ENCODE results near the gene ZNF326.
"Not testable (repeated sequence)": the region's sequence is repeated elsewhere in the genome, so short reads cannot be mapped to it uniquely, and the experiment has no call there.

The ZNF326 gene

DNA sequence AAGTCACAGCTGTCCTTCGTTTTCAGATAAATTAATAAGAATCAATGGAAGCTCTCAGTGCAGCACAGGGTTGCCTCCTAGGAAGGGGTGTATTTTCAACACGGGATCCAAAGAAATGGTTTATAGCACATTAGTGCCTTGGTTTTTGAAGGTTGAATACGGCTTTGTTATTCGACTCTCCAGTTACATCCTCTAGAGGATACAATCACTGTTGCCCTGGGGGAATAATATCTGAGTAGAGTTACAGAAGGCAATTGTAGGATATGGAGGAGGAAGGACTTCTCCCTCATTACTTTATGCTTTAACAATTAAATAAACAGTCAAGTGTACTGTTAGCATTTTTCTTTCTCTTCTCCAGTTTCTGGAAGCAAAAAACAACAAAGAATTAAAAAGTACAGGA is 14.3 kb upstream of the ZNF326 start:
- no peak overlapping the region for H3K4me3 Mint-ChIP-seq
- H3K36me3 Mint-ChIP-seq = no peaks in the 10 kb centered on the region
- peaks cover 2% of the 10 kb centered on the region for H3K27me3 Mint-ChIP-seq
- no peaks in the 10 kb centered on the region for H3K4me1 Mint-ChIP-seq (ENCODE audit: low read depth)
- no peak overlapping the region for H3K27ac Mint-ChIP-seq
- no peaks in the 10 kb centered on the region for H3K9me3 Mint-ChIP-seq (ENCODE audit: low read depth)

DNA sequence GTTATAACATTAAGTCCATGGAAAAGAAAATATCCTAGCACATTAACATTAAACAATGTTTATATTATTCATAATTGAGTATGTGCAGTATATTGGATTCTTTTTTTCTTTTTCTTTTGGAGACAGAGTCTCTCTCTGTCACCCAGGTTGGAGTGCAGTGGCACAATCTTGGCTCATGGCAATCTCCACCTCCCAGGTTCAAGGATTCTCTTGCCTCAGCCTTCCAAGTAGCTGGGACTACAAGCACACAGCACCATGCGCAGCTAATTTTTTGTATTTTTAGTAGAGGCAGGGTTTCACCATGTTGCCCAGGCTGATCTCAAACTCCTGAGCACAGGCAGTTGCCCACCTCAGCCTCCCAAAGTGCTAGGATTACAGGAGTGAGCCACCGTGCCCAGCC is 12.1 kb upstream of the ZNF326 start:
- not testable (repeated sequence) for H3K27ac Mint-ChIP-seq; H3K4me3 Mint-ChIP-seq; H3K36me3 Mint-ChIP-seq; H3K4me1 Mint-ChIP-seq (ENCODE audit: low read depth); H3K27me3 Mint-ChIP-seq; H3K9me3 Mint-ChIP-seq (ENCODE audit: low read depth)

DNA sequence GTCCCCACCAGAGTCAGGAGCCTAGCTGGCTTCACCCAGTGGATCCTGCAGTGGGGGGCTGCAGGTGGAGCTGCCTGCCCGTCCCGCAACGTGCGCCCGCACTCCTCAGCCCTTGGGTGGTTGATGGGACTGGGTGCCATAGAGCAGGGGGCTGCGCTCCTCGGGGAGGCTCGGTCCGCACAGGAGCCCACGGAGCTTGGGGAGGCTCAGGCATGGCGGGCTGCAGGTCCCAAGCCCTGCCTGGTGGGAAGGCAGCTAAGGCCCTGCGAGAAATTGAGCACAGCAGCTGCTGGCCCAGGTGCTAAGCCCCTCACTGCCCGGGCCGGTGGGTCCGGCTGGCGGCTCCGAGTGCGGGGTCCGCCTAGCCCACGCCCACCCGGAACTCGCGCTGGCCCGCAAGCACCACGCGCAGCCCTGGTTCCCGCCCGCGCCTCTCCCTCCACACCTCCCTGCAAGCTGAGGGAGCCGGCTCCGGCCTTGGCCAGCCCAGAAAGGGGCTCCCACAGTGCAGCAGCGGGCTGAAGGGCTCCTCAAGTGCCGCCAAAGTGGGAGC is 10.3 kb upstream of the ZNF326 start:
- H3K27ac Mint-ChIP-seq; H3K9me3 Mint-ChIP-seq (ENCODE audit: low read depth); H3K36me3 Mint-ChIP-seq: not testable (repeated sequence)

DNA sequence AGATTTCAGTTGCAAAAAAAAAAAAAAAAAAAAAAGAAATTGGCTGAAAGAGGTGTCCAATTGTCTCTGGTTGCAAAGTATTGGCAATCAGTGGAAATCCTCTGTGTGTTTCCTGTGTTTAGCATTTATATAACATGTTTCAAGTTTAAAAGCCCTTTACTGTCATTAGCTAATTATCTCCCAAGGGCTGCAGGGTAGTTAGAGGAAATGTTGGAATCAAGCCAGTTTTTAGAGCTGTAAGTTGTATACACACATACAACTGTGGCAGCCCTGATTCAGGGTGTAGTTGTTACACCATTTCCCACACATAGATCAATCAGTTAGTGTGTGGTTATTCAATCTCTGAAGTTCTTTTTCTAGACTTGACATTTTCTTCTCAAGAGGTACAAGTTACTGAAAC is 8.9 kb upstream of the ZNF326 start:
- no peak overlapping the region for H3K4me3 Mint-ChIP-seq
- H3K27me3 Mint-ChIP-seq = no peaks in the 10 kb centered on the region
- no peak overlapping the region for H3K27ac Mint-ChIP-seq
- no peaks in the 10 kb centered on the region for H3K36me3 Mint-ChIP-seq
- no peaks in the 10 kb centered on the region for H3K4me1 Mint-ChIP-seq (ENCODE audit: low read depth)
- H3K9me3 Mint-ChIP-seq (ENCODE audit: low read depth) = no peaks in the 10 kb centered on the region

More for the DNA sequence above, 10.3 kb upstream of the ZNF326 start:
- H3K27me3 Mint-ChIP-seq; H3K4me3 Mint-ChIP-seq; H3K4me1 Mint-ChIP-seq (ENCODE audit: low read depth): not testable (repeated sequence)

DNA sequence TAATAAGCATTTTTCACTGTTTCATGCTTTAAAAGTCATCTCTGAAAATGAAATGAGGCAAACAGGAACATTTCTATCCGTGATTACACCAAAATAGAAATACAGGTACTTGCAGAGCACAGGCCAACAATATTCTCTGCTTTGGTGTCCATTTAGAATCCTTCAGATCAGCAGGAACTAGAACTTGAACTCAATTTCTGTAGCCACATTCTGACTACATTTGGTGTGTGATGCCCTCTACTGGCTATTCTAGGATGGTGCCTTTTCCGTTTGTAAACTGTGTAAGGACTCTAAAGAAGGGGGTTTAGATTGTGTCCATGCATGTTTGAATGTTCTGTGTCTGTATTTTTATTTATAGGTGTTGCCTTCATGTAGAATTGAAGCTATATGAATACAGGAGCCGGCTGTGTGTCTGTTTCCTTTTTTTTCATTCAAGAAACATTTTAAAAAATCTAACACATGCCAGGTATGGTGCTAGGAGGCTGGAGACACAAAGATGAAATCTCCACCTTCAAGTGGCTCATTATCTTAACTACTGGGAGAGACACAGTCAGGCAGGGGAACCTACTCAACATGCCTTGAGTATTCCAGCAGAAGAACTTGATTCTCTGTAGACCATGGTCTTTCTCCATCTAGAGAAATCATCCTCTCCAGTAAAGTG is 7.6 kb upstream of the ZNF326 start:
- Mint-ChIP-seq H3K27me3 (peaks cover 2% of the 10 kb centered on the region), H3K4me3 (no peak overlapping the region), H3K36me3 (no peaks in the 10 kb centered on the region), H3K9me3 (ENCODE audit: low read depth) (no peaks in the 10 kb centered on the region), H3K27ac (no peak overlapping the region), H3K4me1 (ENCODE audit: low read depth) (peaks cover 5% of the 10 kb centered on the region)

DNA sequence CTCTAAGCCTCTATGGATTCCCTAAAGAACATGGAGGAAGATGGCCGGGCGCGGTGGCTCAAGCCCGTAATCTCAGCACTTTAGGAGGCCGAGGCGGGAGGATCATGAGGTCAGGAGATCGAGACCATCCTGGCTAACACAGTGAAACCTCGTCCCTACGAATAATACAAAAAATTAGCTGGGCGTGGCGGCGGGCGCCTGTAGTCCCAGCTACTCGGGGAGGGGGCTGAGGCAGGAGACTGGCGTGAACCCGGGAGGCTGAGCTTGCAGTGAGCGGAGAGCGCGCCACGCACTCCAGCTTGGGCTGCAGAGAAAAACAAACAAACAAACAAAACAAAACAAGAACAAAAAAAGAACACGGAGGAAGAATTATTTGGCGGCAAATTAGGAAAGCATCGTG is 5.8 kb upstream of the ZNF326 start:
- no peak overlapping the region for H3K4me3 Mint-ChIP-seq
- peaks cover 2% of the 10 kb centered on the region for H3K27me3 Mint-ChIP-seq
- H3K36me3 Mint-ChIP-seq = no peaks in the 10 kb centered on the region
- H3K4me1 Mint-ChIP-seq (ENCODE audit: low read depth) = peaks cover 6% of the 10 kb centered on the region
- H3K27ac Mint-ChIP-seq = no peak overlapping the region
- no peaks in the 10 kb centered on the region for H3K9me3 Mint-ChIP-seq (ENCODE audit: low read depth)

DNA sequence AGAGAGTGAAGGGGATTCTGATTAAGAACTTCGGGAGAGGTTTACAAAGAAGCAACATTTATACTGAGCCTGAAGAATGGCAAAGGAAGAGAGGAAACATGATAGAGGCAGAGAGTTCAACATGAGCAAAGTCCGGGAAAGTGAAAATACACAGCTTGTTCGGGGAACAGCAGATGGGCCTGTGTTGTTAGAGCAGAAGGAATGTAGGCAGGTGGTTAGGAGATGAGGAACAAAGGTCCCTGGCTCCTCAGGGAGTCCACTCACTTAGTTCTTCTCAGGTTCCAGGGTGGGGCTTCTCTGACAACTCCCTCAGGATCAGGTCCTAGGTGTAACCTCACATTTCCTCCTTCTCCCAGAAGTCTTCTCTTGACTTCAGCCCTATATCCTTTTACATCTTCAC is 5.1 kb upstream of the ZNF326 start:
- Mint-ChIP-seq H3K9me3 (ENCODE audit: low read depth) (no peaks in the 10 kb centered on the region), H3K4me1 (ENCODE audit: low read depth) (peaks cover 11% of the 10 kb centered on the region), H3K27me3 (peaks cover 2% of the 10 kb centered on the region), H3K4me3 (no peak overlapping the region), H3K36me3 (no peaks in the 10 kb centered on the region), H3K27ac (no peak overlapping the region)

DNA sequence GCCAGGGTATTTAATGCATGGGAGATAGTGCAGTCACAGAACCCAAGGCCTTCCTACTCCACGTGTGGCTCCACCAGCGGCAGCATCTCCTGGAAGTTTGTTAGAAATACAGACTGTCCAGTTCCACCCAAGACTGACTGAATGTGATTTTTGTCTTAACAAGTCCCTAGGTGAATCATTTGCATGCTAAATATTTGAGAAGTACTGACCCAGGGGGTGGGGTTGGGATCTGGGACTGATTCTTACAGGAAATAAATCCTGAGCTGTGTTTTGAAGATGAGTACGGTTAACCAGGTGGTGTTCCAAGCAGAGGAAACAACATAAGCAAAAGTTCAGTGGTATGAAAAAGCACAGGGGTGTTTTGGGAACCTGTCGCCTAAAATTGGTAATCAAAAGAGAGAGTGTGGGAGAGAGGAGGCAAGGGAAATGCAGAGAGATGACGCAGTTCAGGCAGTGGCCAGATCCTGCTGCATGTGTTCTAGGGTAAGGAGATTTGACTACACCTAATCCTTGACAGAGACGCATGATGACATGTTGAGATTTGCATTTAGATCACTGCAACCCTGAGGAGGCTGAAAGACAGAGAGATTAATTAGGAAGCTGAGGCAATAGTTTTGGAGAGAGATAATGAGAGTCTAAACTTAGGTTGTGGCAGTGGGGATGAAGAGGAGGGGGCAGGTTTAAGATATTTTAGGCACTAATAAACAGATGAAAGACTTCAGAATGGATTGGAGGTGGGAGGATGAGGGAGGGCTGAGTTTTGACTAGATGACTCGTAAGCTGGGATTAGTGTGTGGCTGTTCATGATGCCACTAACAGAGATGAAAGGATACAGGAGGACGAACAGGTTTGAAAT is 3.7 kb upstream of the ZNF326 start:
- Mint-ChIP-seq H3K27me3 (peaks cover 2% of the 10 kb centered on the region), H3K4me1 (ENCODE audit: low read depth) (peaks cover 20% of the 10 kb centered on the region), H3K4me3 (no peak overlapping the region), H3K9me3 (ENCODE audit: low read depth) (no peaks in the 10 kb centered on the region), H3K27ac (no peak overlapping the region), H3K36me3 (no peaks in the 10 kb centered on the region)

DNA sequence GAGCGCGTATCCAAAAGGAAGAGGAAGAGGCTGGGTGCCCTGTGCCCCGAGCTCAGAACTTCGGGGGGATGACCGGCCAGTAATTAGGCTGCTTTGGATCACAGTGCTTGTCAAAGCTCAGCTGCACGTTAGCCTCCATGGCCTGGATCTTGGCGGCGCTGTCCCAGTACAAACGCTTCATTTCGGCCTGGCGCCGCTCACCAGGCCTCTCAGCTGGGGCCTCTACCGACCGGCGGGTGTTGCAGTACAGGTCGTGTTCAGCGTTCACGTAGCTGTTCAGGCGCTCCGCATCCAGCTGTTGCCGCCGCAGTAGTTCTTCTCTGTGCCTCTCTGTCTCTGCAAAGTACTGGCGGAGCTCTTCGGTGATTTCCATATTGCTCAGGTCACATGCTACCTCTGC is 1.4 kb upstream of the ZNF326 start:
- Mint-ChIP-seq H3K27ac (no peak overlapping the region), H3K27me3 (peaks cover 2% of the 10 kb centered on the region), H3K4me1 (ENCODE audit: low read depth) (peaks cover 43% of the 10 kb centered on the region), H3K4me3 (peak overlapping the region; percentile 60), H3K9me3 (ENCODE audit: low read depth) (no peaks in the 10 kb centered on the region), H3K36me3 (peaks cover 2% of the 10 kb centered on the region)

DNA sequence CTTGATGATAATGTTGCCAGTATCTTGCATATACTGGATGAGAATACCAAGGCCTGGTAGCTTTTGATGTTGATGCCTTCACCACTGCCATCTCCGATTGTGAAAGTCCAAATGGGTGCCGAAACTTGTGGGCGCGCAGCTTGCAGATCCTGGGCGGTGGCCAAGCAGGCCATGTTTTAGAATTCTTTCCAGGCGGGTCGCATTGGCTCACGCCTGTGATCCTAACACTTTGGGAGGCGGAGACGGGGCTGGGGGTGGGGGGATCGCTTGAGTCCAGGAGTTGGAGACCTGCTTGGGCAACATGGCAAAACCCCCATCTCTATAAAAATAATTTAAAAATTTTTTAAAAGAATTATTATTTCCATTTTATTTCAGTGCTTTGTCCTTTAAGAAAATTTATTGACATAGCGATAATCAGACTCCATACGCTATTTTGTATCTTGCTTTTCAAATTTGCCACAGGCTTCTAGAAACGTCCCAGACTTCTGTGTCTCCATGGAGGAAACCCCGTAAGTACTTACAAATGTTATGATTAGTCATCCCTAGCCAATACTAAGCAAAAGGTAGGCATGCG is 592 bp upstream of the ZNF326 start:
- H3K36me3 Mint-ChIP-seq = peaks cover 2% of the 10 kb centered on the region
- H3K4me3 Mint-ChIP-seq = peak overlapping the region; percentile 99
- peaks cover 2% of the 10 kb centered on the region for H3K27me3 Mint-ChIP-seq
- H3K9me3 Mint-ChIP-seq (ENCODE audit: low read depth) = no peaks in the 10 kb centered on the region
- H3K27ac Mint-ChIP-seq = peak overlapping the region; percentile 88
- H3K4me1 Mint-ChIP-seq (ENCODE audit: low read depth) = peaks cover 49% of the 10 kb centered on the region

DNA sequence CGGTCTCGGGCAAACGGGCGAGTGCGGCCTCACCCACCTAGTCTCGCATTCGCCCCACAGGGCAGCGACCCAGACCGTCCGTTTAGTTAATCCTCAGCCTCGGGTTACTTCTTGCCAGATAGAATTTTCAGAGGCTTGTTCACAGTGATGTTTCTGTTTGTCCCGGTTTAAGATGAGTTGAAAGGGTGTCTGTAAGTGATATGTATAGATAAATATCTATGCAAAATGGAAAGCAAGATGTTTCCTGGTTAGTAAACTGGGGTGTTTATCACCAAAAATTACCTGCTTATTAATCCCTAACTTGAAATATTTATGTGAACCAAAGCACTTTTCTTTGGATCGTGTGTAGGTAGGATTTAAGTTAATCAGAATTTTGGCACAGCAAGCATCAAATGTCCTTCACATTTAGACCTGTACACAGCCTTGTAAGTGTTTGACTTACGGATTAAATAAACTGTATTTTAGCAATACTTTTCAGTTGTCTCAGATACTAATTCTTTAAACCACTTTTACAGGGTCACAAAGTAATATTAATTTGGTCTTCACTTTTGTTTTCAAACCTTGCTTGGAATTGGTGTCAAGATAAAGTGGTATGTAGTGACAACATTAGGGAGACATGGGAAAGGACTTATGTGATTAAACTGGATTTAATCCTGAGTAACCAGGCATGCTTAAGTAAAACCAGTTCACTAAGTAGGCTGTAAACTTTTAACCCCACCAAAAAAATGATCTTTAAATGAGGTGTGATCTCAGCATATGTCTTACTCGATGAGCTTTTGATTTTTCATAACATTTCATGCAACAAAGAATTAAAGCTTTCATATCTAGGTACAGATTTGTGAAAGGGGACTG is 914 bp downstream of the ZNF326 start:
- Mint-ChIP-seq H3K4me1 (ENCODE audit: low read depth) (peaks cover 64% of the 10 kb centered on the region), H3K4me3 (peak overlapping the region; percentile 99), H3K36me3 (peaks cover 4% of the 10 kb centered on the region), H3K27me3 (peaks cover 2% of the 10 kb centered on the region), H3K27ac (peak overlapping the region; percentile 95), H3K9me3 (ENCODE audit: low read depth) (no peaks in the 10 kb centered on the region)

DNA sequence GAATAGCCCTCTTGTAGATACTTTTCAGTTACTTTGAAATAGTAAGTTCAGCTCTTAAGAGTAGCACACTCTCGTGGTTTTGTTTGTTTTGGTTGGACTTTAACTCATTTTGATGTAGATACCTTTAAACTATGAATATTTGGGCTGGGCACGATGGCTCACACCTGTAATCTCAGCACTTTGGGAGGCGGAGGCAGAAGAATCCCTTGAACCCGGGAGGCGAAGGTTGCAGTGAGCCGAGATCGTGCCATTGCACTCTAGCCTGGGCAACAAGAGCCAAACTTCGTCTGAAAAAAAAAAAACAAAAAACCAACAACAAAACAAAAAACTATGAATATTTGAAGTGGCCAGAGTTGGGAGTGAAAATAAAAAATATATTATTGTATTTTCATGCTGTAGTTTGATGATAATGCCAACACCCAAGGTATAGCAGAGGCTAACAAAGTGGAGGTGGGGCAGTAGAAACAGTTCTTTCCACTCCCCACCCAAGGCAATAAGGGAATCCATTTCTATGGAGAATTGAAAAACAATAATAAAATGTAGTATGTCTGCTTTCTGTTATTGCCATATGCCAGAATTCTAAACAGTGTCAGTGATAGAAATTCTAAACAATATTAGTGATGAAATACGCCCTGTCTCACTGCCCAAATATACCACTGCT is 1.7 kb downstream of the ZNF326 start:
- peak overlapping the region; percentile 99 for H3K4me3 Mint-ChIP-seq
- H3K4me1 Mint-ChIP-seq (ENCODE audit: low read depth) = peaks cover 65% of the 10 kb centered on the region
- peaks cover 2% of the 10 kb centered on the region for H3K27me3 Mint-ChIP-seq
- no peaks in the 10 kb centered on the region for H3K9me3 Mint-ChIP-seq (ENCODE audit: low read depth)
- no peak overlapping the region for H3K27ac Mint-ChIP-seq
- peaks cover 6% of the 10 kb centered on the region for H3K36me3 Mint-ChIP-seq

DNA sequence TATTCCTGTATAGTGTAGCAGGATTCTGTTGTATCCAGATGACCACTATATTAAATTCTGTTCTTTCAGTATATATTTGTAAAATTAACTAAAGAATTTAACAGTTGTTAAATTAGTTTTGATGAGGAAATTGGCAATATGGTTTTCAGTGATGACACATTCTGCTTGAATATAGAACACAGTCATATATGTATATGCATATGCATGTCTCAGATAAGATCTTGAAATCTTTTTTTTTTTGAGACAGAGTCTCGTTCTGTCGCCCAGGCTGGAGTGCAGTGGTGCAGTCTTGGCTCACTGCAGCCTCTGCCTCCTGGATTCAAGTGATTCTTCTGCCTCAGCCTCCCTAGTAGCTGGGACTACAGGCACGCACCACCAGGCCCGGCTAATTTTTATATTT is 2.2 kb downstream of the ZNF326 start:
- Mint-ChIP-seq H3K4me1 (ENCODE audit: low read depth) (peaks cover 64% of the 10 kb centered on the region), H3K4me3 (peak overlapping the region; percentile 99)
- not testable (repeated sequence) for H3K27me3 Mint-ChIP-seq; H3K9me3 Mint-ChIP-seq (ENCODE audit: low read depth); H3K36me3 Mint-ChIP-seq; H3K27ac Mint-ChIP-seq

DNA sequence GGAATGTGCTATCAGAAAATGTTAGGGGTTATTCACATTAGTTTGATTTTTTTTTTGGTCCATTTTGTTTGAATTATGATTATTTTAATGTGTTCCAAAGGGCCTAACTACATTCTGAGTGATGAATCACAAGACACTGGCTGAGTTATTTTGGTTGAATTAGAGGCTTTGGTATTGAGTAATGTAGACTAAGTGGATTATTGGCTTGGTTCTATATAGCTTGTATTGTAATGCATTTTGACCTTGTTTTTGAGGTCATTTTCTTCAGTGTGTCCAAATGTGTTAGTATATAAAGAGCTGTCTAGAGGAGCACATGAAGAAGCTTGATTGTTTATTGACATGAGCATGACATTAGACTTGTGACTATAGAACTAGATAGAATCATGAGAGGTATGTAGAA is 3.4 kb downstream of the ZNF326 start:
- Mint-ChIP-seq H3K9me3 (ENCODE audit: low read depth) (no peaks in the 10 kb centered on the region), H3K27me3 (no peaks in the 10 kb centered on the region), H3K27ac (no peak overlapping the region), H3K4me1 (ENCODE audit: low read depth) (peaks cover 65% of the 10 kb centered on the region), H3K4me3 (no peak overlapping the region), H3K36me3 (peaks cover 6% of the 10 kb centered on the region)
